Astrocyte (in vitro differentiated cells and primary cell): ENCODE data around the gene KHK. TPM values are rescaled to one million over a fixed set of nuclear protein-coding genes. Genes with fewer than 3 reads are reported as not detected.

ENCODE experiments used
- DNase-seq: peaks from one replicate; pipeline ENCODE4 v3.0.0-alpha.2; 2010; ENCODE audit warnings: low read depth
- FAIRE-seq: peaks from 2 replicates; lab custom pipeline; 2011; peaks lifted over from hg19 to GRCh38; lab: Jason Lieb, UNC
- H2AFZ ChIP-seq: 2 replicates; pipeline ENCODE4 v1.6.0; 2012; ENCODE audit warnings: low read depth, low read length, inconsistent platforms
- H3K27ac ChIP-seq: 2 replicates; pipeline ENCODE4 v1.5.1; 2011; ENCODE audit warnings: low read depth, low read length, inconsistent platforms
- H3K27me3 ChIP-seq: 2 replicates; pipeline ENCODE4 v1.6.0; 2011; ENCODE audit warnings: low read length, inconsistent platforms; ENCODE audit not compliant: insufficient read depth
- H3K36me3 ChIP-seq: 2 replicates; pipeline ENCODE4 v1.5.1; 2011; ENCODE audit warnings: low read length, inconsistent platforms; ENCODE audit not compliant: insufficient read depth
- H3K4me1 ChIP-seq: 2 replicates; pipeline ENCODE4 v1.5.1; 2011; ENCODE audit warnings: low read length, inconsistent platforms; ENCODE audit not compliant: insufficient read depth
- H3K4me2 ChIP-seq: 2 replicates; pipeline ENCODE4 v1.6.0; 2012; ENCODE audit warnings: low read length, inconsistent platforms
- H3K4me3 ChIP-seq: 2 replicates; pipeline ENCODE4 v1.5.1; 2011; ENCODE audit warnings: low read depth, mild to moderate bottlenecking, low read length, inconsistent platforms; ENCODE audit not compliant: insufficient read depth
- H3K79me2 ChIP-seq: 2 replicates; pipeline ENCODE4 v1.6.0; 2012; ENCODE audit warnings: mild to moderate bottlenecking, low read length, inconsistent platforms; ENCODE audit not compliant: insufficient read depth
- H3K9ac ChIP-seq: 2 replicates; pipeline ENCODE4 v1.6.0; 2012; ENCODE audit warnings: mild to moderate bottlenecking, low read length, inconsistent platforms
- H3K9me3 ChIP-seq: 2 replicates; pipeline ENCODE4 v1.5.1; 2012; ENCODE audit warnings: low read depth, mild to moderate bottlenecking, low read length, inconsistent platforms; ENCODE audit not compliant: insufficient read depth
- H4K20me1 ChIP-seq: 2 replicates; pipeline ENCODE4 v1.6.0; 2012; ENCODE audit warnings: low read length, inconsistent platforms; ENCODE audit not compliant: insufficient read depth
- H3K27ac Mint-ChIP-seq: one replicate; pipeline ENCODE4 v1.8.0; 2021; ENCODE audit warnings: mild to moderate bottlenecking, mixed read lengths; ENCODE audit not compliant: unreplicated experiment
- H3K27me3 Mint-ChIP-seq: one replicate; pipeline ENCODE4 v1.8.0; 2021; ENCODE audit warnings: low read depth, mixed read lengths; ENCODE audit not compliant: unreplicated experiment
- H3K36me3 Mint-ChIP-seq: one replicate; pipeline ENCODE4 v1.8.0; 2021; ENCODE audit warnings: low read depth, mixed read lengths; ENCODE audit not compliant: unreplicated experiment
- H3K4me1 Mint-ChIP-seq: one replicate; pipeline ENCODE4 v1.8.0; 2021; ENCODE audit warnings: low read depth, mixed read lengths; ENCODE audit not compliant: unreplicated experiment
- H3K4me3 Mint-ChIP-seq: one replicate; pipeline ENCODE4 v1.8.0; 2021; ENCODE audit warnings: mild to moderate bottlenecking, moderate library complexity, mixed read lengths; ENCODE audit not compliant: unreplicated experiment
- H3K9me3 Mint-ChIP-seq: one replicate; pipeline ENCODE4 v1.8.0; 2021; ENCODE audit warnings: mild to moderate bottlenecking, mixed read lengths; ENCODE audit not compliant: unreplicated experiment
- EZH2 ChIP-seq: IDR thresholded peaks from 2 replicates; pipeline ENCODE4 v1.6.1; 2012; ENCODE audit warnings: mild to moderate bottlenecking, low read length, inconsistent platforms; ENCODE audit not compliant: insufficient read depth
- total RNA-seq: library from RNA; stranded (reverse); gene quantifications from 2 replicates; pipeline ENCODE4 v1.2.1, GENCODE V29; 2021
- TF ChIP-seq, protein P1 (sequence below): IDR thresholded peaks from 2 replicates; pipeline ENCODE4 v1.5.1; 2011; ENCODE audit warnings: low read depth, mild to moderate bottlenecking, inconsistent platforms, low read length, moderate library complexity; ENCODE audit not compliant: insufficient read depth

KHK gene
- total RNA-seq, 1 donor from 2014 or later: 0.95 TPM

DNA sequence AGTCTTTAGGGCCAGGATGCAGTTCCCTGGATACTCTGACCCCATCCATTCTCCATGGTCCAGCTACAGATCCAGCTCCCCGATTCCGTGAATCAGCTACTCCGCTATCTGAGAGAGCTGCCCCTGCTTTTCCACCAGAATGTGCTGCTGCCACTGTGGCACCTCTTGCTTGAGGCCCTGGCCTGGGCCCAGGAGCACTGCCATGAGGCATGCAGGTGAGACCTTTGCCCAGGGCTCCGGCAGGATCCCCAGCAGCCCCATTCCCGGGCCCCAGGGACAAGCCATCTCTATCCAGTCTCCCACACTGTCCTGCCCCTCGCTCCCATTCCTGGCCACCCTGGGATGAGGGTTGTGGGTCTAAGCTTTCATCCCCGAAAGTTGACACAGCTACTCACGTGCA is 46.3 kb upstream of the KHK start:
- no peak overlapping the region for H2AFZ ChIP-seq
- peaks cover 13% of the 10 kb centered on the region for H3K79me2 ChIP-seq
- Mint-ChIP-seq H3K36me3 (peaks cover 32% of the 10 kb centered on the region), H3K4me3 (no peak overlapping the region), H3K4me1 (peaks cover under 1% of the 10 kb centered on the region), H3K27me3 (no peaks in the 10 kb centered on the region), H3K9me3 (no peaks in the 10 kb centered on the region), H3K27ac (no peak overlapping the region)
- H3K4me3 ChIP-seq: no peak overlapping the region
- TF ChIP-seq, protein P1, sequence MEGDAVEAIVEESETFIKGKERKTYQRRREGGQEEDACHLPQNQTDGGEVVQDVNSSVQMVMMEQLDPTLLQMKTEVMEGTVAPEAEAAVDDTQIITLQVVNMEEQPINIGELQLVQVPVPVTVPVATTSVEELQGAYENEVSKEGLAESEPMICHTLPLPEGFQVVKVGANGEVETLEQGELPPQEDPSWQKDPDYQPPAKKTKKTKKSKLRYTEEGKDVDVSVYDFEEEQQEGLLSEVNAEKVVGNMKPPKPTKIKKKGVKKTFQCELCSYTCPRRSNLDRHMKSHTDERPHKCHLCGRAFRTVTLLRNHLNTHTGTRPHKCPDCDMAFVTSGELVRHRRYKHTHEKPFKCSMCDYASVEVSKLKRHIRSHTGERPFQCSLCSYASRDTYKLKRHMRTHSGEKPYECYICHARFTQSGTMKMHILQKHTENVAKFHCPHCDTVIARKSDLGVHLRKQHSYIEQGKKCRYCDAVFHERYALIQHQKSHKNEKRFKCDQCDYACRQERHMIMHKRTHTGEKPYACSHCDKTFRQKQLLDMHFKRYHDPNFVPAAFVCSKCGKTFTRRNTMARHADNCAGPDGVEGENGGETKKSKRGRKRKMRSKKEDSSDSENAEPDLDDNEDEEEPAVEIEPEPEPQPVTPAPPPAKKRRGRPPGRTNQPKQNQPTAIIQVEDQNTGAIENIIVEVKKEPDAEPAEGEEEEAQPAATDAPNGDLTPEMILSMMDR: no peak
- TF ChIP-seq EZH2: no peak
- no peaks in the 10 kb centered on the region for H3K9me3 ChIP-seq
- H3K4me2 ChIP-seq: no peak overlapping the region
- peaks cover 46% of the 10 kb centered on the region for H3K36me3 ChIP-seq
- no peaks in the 10 kb centered on the region for H3K27me3 ChIP-seq
- peaks cover 81% of the 10 kb centered on the region for H4K20me1 ChIP-seq
- H3K9ac ChIP-seq: no peak overlapping the region
- no peak overlapping the region for H3K27ac ChIP-seq
- DNase-seq (no peak), FAIRE-seq (no peak)
- peaks cover 7% of the 10 kb centered on the region for H3K4me1 ChIP-seq

GRCh38 chr2:27041752-27042151 is 44.8 kb upstream of the KHK start:
- Histone ChIP-seq H2AFZ (no peak overlapping the region), H3K27ac (peak overlapping the region; percentile 20), H3K36me3 (peaks cover 31% of the 10 kb centered on the region), H3K4me2 (peak overlapping the region; percentile 12), H3K79me2 (no peaks in the 10 kb centered on the region), H3K9me3 (no peaks in the 10 kb centered on the region), H3K27me3 (no peaks in the 10 kb centered on the region), H3K9ac (no peak overlapping the region), H3K4me3 (no peak overlapping the region), H3K4me1 (peaks cover 7% of the 10 kb centered on the region), H4K20me1 (peaks cover 66% of the 10 kb centered on the region)
- Mint-ChIP-seq H3K27ac (no peak overlapping the region), H3K27me3 (no peaks in the 10 kb centered on the region), H3K36me3 (peaks cover 26% of the 10 kb centered on the region), H3K4me1 (no peaks in the 10 kb centered on the region), H3K9me3 (no peaks in the 10 kb centered on the region), H3K4me3 (no peak overlapping the region)
- FAIRE-seq: no peak
- DNase-seq: peak; percentile 33
- TF ChIP-seq EZH2: no peak
- TF ChIP-seq, protein P1: no peak

GRCh38 chr2:27042159-27042661 is 44.4 kb upstream of the KHK start:
- Histone ChIP-seq H3K79me2 (no peaks in the 10 kb centered on the region), H3K27me3 (no peaks in the 10 kb centered on the region), H2AFZ (no peak overlapping the region), H3K36me3 (peaks cover 27% of the 10 kb centered on the region), H3K4me1 (peaks cover 7% of the 10 kb centered on the region), H3K9ac (no peak overlapping the region), H3K4me2 (peak overlapping the region; percentile 12), H4K20me1 (peaks cover 61% of the 10 kb centered on the region), H3K27ac (peak overlapping the region; percentile 20), H3K4me3 (no peak overlapping the region), H3K9me3 (no peaks in the 10 kb centered on the region)
- H3K4me1 Mint-ChIP-seq: no peaks in the 10 kb centered on the region
- H3K9me3 Mint-ChIP-seq: no peaks in the 10 kb centered on the region
- no peak for DNase-seq
- no peak overlapping the region for H3K27ac Mint-ChIP-seq
- no peak overlapping the region for H3K4me3 Mint-ChIP-seq
- peaks cover 24% of the 10 kb centered on the region for H3K36me3 Mint-ChIP-seq
- no peak for FAIRE-seq
- no peak for TF ChIP-seq EZH2
- TF ChIP-seq, protein P1: no peak
- no peaks in the 10 kb centered on the region for H3K27me3 Mint-ChIP-seq
